Astrocyte (in vitro differentiated cells and primary cell): ENCODE results near the gene C15orf61. TPM values are rescaled to one million over a fixed set of nuclear protein-coding genes. Genes with fewer than 3 reads are reported as not detected.

Experiments used
- DNase-seq: peaks from one replicate; pipeline ENCODE4 v3.0.0-alpha.2; 2010; ENCODE audit warnings: low read depth
- FAIRE-seq: peaks from 2 replicates; lab custom pipeline; 2011; peaks lifted over from hg19 to GRCh38; lab: Jason Lieb, UNC
- H2AFZ ChIP-seq: 2 replicates; pipeline ENCODE4 v1.6.0; 2012; ENCODE audit warnings: low read depth, low read length, inconsistent platforms
- H3K27ac ChIP-seq: 2 replicates; pipeline ENCODE4 v1.5.1; 2011; ENCODE audit warnings: low read depth, low read length, inconsistent platforms
- H3K27me3 ChIP-seq: 2 replicates; pipeline ENCODE4 v1.6.0; 2011; ENCODE audit warnings: low read length, inconsistent platforms; ENCODE audit not compliant: insufficient read depth
- H3K36me3 ChIP-seq: 2 replicates; pipeline ENCODE4 v1.5.1; 2011; ENCODE audit warnings: low read length, inconsistent platforms; ENCODE audit not compliant: insufficient read depth
- H3K4me1 ChIP-seq: 2 replicates; pipeline ENCODE4 v1.5.1; 2011; ENCODE audit warnings: low read length, inconsistent platforms; ENCODE audit not compliant: insufficient read depth
- H3K4me2 ChIP-seq: 2 replicates; pipeline ENCODE4 v1.6.0; 2012; ENCODE audit warnings: low read length, inconsistent platforms
- H3K4me3 ChIP-seq: 2 replicates; pipeline ENCODE4 v1.5.1; 2011; ENCODE audit warnings: low read depth, mild to moderate bottlenecking, low read length, inconsistent platforms; ENCODE audit not compliant: insufficient read depth
- H3K79me2 ChIP-seq: 2 replicates; pipeline ENCODE4 v1.6.0; 2012; ENCODE audit warnings: mild to moderate bottlenecking, low read length, inconsistent platforms; ENCODE audit not compliant: insufficient read depth
- H3K9ac ChIP-seq: 2 replicates; pipeline ENCODE4 v1.6.0; 2012; ENCODE audit warnings: mild to moderate bottlenecking, low read length, inconsistent platforms
- H3K9me3 ChIP-seq: 2 replicates; pipeline ENCODE4 v1.5.1; 2012; ENCODE audit warnings: low read depth, mild to moderate bottlenecking, low read length, inconsistent platforms; ENCODE audit not compliant: insufficient read depth
- H4K20me1 ChIP-seq: 2 replicates; pipeline ENCODE4 v1.6.0; 2012; ENCODE audit warnings: low read length, inconsistent platforms; ENCODE audit not compliant: insufficient read depth
- H3K27ac Mint-ChIP-seq: one replicate; pipeline ENCODE4 v1.8.0; 2021; ENCODE audit warnings: mild to moderate bottlenecking, mixed read lengths; ENCODE audit not compliant: unreplicated experiment
- H3K27me3 Mint-ChIP-seq: one replicate; pipeline ENCODE4 v1.8.0; 2021; ENCODE audit warnings: low read depth, mixed read lengths; ENCODE audit not compliant: unreplicated experiment
- H3K36me3 Mint-ChIP-seq: one replicate; pipeline ENCODE4 v1.8.0; 2021; ENCODE audit warnings: low read depth, mixed read lengths; ENCODE audit not compliant: unreplicated experiment
- H3K4me1 Mint-ChIP-seq: one replicate; pipeline ENCODE4 v1.8.0; 2021; ENCODE audit warnings: low read depth, mixed read lengths; ENCODE audit not compliant: unreplicated experiment
- H3K4me3 Mint-ChIP-seq: one replicate; pipeline ENCODE4 v1.8.0; 2021; ENCODE audit warnings: mild to moderate bottlenecking, moderate library complexity, mixed read lengths; ENCODE audit not compliant: unreplicated experiment
- H3K9me3 Mint-ChIP-seq: one replicate; pipeline ENCODE4 v1.8.0; 2021; ENCODE audit warnings: mild to moderate bottlenecking, mixed read lengths; ENCODE audit not compliant: unreplicated experiment
- EZH2 ChIP-seq: IDR thresholded peaks from 2 replicates; pipeline ENCODE4 v1.6.1; 2012; ENCODE audit warnings: mild to moderate bottlenecking, low read length, inconsistent platforms; ENCODE audit not compliant: insufficient read depth
- total RNA-seq: library from RNA; stranded (reverse); gene quantifications from 2 replicates; pipeline ENCODE4 v1.2.1, GENCODE V29; 2021
- TF ChIP-seq, protein P1 (sequence below): IDR thresholded peaks from 2 replicates; pipeline ENCODE4 v1.5.1; 2011; ENCODE audit warnings: low read depth, mild to moderate bottlenecking, inconsistent platforms, low read length, moderate library complexity; ENCODE audit not compliant: insufficient read depth

The C15orf61 gene
- total RNA-seq, 1 donor from 2014 or later: 4.7 TPM

DNA sequence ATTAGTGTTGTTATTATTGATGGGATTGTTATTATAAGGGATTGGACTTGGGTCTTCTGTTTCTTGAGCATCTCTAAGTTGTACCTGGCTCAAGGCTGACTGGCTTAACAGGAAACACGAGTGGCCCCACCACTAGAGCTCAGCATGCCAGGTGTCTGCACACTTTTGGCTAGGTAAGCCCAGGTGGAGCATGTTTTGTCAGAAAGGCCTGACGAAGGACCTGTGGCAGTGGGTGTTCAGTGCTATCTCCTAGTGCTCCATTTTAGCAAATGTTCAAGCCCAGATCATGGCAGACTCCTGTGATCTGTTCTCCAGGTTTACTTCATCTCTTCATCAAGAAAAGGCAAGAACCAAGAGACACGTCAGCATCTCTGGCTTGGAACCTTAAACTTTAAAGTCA, 24.9 kb downstream of the C15orf61 start:
- Histone ChIP-seq H3K27ac (no peak overlapping the region), H3K4me1 (peaks cover 21% of the 10 kb centered on the region), H4K20me1 (peaks cover 4% of the 10 kb centered on the region), H3K79me2 (peaks cover 7% of the 10 kb centered on the region), H2AFZ (no peak overlapping the region), H3K4me2 (no peak overlapping the region), H3K9ac (no peak overlapping the region), H3K9me3 (no peaks in the 10 kb centered on the region), H3K36me3 (no peaks in the 10 kb centered on the region), H3K4me3 (no peak overlapping the region), H3K27me3 (no peaks in the 10 kb centered on the region)
- no peaks in the 10 kb centered on the region for H3K27me3 Mint-ChIP-seq
- no peak for DNase-seq
- TF ChIP-seq, protein P1, sequence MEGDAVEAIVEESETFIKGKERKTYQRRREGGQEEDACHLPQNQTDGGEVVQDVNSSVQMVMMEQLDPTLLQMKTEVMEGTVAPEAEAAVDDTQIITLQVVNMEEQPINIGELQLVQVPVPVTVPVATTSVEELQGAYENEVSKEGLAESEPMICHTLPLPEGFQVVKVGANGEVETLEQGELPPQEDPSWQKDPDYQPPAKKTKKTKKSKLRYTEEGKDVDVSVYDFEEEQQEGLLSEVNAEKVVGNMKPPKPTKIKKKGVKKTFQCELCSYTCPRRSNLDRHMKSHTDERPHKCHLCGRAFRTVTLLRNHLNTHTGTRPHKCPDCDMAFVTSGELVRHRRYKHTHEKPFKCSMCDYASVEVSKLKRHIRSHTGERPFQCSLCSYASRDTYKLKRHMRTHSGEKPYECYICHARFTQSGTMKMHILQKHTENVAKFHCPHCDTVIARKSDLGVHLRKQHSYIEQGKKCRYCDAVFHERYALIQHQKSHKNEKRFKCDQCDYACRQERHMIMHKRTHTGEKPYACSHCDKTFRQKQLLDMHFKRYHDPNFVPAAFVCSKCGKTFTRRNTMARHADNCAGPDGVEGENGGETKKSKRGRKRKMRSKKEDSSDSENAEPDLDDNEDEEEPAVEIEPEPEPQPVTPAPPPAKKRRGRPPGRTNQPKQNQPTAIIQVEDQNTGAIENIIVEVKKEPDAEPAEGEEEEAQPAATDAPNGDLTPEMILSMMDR: no peak
- no peak for TF ChIP-seq EZH2
- no peak overlapping the region for H3K27ac Mint-ChIP-seq
- FAIRE-seq: no peak
- H3K36me3 Mint-ChIP-seq: peaks cover 3% of the 10 kb centered on the region
- peaks cover 21% of the 10 kb centered on the region for H3K4me1 Mint-ChIP-seq
- no peak overlapping the region for H3K4me3 Mint-ChIP-seq
- no peaks in the 10 kb centered on the region for H3K9me3 Mint-ChIP-seq

DNA sequence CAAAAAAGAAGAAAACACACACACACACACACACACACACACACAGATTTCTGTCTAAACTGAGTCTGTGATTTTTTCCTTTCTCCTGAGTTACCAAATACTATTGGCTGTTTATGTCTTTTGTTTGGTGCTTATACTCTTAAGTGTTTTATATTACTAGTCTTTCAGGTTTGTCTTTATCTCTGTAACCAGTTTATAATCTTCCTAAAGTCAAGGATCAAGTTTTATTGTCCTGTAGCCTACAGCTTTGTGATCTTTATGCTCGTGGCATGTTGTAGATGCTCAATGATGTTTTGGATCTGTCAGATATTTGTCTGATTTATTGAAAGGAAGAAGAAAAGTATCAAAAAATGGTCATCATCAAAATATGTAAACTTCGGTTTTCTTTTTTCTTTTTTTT, 26.1 kb downstream of the C15orf61 start:
- no peak overlapping the region for H3K27ac ChIP-seq
- Mint-ChIP-seq H3K4me3 (no peak overlapping the region), H3K27me3 (no peaks in the 10 kb centered on the region), H3K9me3 (no peaks in the 10 kb centered on the region), H3K4me1 (peaks cover 19% of the 10 kb centered on the region), H3K27ac (no peak overlapping the region), H3K36me3 (peaks cover 3% of the 10 kb centered on the region)
- H3K4me1 ChIP-seq: peaks cover 21% of the 10 kb centered on the region
- H4K20me1 ChIP-seq: peaks cover 4% of the 10 kb centered on the region
- no peaks in the 10 kb centered on the region for H3K27me3 ChIP-seq
- H3K9me3 ChIP-seq: no peaks in the 10 kb centered on the region
- no peak overlapping the region for H2AFZ ChIP-seq
- no peaks in the 10 kb centered on the region for H3K36me3 ChIP-seq
- DNase-seq (no peak), FAIRE-seq (no peak)
- no peak overlapping the region for H3K4me3 ChIP-seq
- H3K9ac ChIP-seq: no peak overlapping the region
- TF ChIP-seq, protein P1: no peak
- no peak for TF ChIP-seq EZH2
- peaks cover 7% of the 10 kb centered on the region for H3K79me2 ChIP-seq
- no peak overlapping the region for H3K4me2 ChIP-seq

DNA sequence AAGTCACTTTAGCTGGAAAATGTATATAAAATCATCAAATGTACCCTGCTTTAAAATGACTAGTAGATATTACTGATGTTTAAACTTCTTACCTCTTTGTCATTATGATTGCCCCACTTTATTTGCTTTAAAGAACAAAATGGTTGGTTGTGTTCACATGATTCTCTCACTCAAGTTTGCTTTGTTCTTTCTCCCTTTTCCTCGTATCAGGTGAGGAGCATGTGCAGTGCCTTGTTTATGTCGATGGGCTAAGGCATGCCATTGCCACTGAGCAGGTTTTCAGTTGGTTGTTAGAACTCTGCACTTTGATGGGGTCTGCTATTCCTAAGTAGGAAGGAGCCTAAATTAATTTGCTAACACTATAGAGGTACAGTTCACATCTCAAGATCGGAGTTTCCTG, 26.9 kb downstream of the C15orf61 start:
- TF ChIP-seq EZH2: no peak
- TF ChIP-seq, protein P1: no peak
- H3K36me3 ChIP-seq: no peaks in the 10 kb centered on the region
- H3K4me3 ChIP-seq: no peak overlapping the region
- H4K20me1 ChIP-seq: peaks cover 4% of the 10 kb centered on the region
- Mint-ChIP-seq H3K4me3 (no peak overlapping the region), H3K9me3 (no peaks in the 10 kb centered on the region), H3K4me1 (peaks cover 19% of the 10 kb centered on the region), H3K36me3 (peaks cover 3% of the 10 kb centered on the region), H3K27me3 (no peaks in the 10 kb centered on the region), H3K27ac (no peak overlapping the region)
- peak overlapping the region; percentile 57 for H3K4me2 ChIP-seq
- peaks cover 21% of the 10 kb centered on the region for H3K4me1 ChIP-seq
- DNase-seq (no peak), FAIRE-seq (no peak)
- H3K79me2 ChIP-seq: peaks cover 6% of the 10 kb centered on the region
- no peak overlapping the region for H2AFZ ChIP-seq
- no peaks in the 10 kb centered on the region for H3K9me3 ChIP-seq
- H3K9ac ChIP-seq: peak overlapping the region; percentile 38
- H3K27ac ChIP-seq: peak overlapping the region; percentile 8
- H3K27me3 ChIP-seq: no peaks in the 10 kb centered on the region
